KBM-7 (cell line): Measurements from ENCODE around the gene MCOLN2.
"Not testable (repeated sequence)": the region's sequence is repeated elsewhere in the genome, so short reads cannot be mapped to it uniquely, and the experiment has no call there.

ENCODE experiments used
- DNase-seq: peaks from one replicate; pipeline ENCODE4 v3.0.0-alpha.2; 2015
- in situ Hi-C: fragments of 300-500 bp; cut with MboI; formaldehyde crosslinking; loops from 2 replicates; pipeline ENCODE4 v1.14.3; 2020; ENCODE audit warnings: low sequenced_read_pairs, low pct_unique_long_range_greater_than_20kb, mixed read lengths

MCOLN2 gene

DNA sequence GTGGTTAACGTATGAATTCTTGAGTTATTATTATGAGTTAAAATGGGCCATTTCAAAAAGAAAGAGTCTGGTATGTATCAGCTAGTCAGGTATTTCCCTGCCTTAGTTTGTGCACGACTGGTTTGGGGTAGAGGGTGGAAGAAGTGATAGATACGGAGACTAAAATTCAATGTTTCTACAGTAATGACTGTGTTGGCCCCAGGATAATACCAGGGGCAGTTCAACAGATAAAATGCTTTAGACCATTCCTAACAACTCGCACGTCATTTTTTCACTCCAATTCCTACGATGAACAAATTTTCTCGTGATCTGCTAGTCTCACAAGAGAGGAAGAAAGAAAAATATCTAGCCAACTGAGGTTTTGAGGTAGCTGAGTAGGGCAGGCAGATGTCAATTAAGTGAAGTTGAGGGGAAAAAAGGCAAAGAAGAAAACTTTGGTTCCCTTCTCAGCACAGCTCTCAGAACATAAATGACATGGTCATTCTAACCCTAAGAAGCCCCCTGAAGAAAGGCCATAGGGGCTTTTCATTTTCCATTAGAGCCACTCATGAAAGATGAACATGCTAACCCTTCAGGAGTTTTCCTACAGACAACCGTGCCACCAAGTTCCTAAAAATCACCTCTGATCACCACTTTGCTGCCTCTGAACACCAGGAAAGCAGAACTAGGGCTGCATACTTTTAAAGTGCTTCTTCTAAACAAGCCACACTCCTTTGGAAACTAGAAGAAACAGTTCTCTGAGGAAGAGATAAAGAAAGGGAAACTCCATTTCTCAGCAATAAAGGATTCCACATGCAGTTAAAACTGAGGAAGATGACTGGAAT lies 5.6 kb downstream of the MCOLN2 start:
- in situ Hi-C loops, result no loop called here
- DNase-seq, result peak; percentile 74

DNA sequence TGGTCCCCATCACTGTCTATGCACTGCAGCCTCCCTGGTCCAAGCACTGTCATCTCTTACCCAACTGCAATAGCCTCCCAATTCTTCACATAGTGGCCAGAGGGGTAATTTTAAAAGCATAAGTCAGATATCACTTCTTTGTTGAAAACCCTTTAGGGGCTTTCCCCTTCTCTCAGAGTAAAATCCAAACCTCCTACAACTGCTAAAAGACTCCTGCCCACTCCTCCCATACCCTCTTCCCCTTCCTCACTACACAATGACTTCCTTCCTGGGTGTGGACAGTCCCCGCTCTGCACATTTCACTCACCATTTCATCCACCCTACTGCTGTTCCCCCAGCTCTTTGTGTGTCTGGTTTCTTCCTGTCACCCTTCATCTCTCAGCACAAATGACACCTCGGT lies 8.3 kb downstream of the MCOLN2 start:
- no peak for DNase-seq
- in situ Hi-C loops, result no loop called here

DNA sequence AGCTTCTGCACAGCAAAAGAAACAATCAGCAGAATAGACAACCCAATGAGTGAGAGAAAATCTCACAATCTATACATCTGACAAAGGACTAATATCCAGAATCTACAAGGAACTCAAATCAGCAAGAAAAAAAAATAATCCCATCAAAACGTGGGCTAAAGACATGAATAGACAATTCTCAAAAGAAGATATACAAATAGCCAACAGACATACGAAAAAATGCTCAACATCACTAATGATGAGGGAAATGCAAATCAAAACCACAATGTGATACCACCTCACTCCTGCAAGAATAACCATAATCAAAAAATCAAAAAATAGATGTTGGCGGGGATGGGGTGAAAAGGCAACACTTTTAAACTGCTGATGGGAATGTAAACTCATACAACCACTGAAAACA lies 10.4 kb downstream of the MCOLN2 start:
- in situ Hi-C loops, DNase-seq: not testable (repeated sequence)

DNA sequence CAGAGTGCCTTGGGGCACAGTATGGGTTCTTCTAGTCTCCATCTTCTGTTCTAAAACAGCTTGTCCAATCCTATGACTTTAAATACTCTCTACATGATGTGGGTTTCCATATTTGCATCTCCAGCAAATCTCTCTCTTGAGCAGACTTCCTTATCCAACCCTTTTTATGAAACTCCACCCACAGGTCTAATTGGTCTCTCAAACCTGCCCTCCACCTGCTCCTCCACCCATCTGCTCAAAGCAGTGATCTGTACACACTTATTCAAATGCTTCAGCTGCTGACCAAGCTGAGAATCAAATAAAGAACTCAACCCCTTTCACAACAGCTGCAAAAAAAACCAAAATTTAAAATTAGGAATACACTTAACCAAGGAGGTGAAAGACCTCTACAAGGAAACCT lies 11.5 kb downstream of the MCOLN2 start:
- DNase-seq, result no peak
- in situ Hi-C loops, result no loop called here

DNA sequence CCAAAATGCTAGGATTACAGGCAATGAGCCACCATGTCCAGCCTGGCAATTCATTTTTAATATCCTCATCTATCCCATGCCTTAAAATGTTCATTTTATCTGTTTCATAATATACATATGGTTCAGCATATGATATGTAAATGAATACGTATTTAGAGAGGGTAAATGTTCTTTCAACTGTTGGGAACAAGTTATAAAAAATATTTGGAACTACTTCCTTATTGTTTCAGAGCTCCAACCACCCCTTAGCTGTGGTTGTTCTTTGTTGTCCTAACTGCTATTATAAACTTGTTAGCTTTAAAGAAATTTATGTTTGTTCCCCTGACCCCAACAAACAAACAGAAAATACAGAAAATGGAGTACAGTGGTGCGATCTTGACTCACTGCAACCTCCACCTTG lies 14.5 kb downstream of the MCOLN2 start:
- in situ Hi-C loops, result no loop called here
- DNase-seq, result no peak

DNA sequence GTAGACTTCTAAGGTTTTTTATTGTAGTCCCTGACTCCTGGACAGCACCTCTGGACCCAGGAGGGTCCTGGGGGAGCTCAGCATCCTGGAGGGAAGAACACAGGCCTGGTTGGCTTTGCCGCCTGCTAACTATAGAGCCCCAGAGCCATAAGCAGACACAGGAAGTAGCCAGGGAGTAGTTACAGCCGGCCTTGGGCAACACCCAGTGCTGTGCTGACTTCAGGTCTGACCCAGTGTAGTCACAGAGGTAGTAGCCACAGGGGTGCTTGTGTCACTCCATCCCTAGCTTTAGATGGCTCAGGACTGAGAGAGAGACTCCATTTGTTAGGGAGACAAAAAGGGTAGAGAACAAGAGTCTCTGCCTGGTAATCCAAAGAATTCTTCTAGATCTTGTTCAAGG lies 21.9 kb downstream of the MCOLN2 start:
- in situ Hi-C loops, result no loop called here
- DNase-seq, result no peak

DNA sequence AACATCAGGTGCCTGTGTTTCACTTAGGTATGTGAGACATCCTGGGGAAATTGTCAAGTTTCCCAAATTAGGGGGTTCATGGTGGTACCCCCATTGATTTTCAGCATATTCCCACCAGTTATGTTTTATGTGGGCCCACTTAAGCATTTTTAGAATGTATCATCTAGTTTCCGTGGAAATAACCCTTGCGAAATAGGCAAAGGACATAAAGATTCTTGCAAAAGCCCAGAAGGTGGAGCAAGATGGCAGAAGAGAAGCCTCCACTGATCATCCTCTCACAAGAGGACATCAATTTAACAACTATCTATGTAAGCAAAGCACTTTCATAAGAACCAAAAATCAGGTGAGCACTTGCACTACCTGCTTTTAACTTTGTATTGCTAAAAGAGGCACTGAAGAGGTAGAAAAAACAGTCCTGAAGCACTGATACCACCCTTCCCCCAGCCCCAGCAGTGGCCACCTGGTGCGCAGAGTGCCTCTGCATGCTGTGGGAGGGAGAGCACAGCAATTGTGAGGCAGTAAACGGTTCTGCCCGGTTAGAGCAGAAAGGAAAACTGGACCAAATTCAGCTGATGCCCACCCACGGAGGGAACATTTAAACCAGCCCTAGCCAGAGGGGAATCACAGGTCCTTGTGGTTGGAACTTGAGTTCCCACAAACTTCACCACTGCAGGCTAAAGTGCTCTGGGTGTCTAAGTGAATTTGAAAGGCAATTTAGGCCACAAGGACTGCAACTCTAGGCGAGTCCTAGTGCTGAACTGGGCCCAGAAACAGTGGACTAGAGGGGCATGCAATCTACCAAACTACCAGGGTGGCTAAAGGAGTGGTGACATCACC lies 23.2 kb downstream of the MCOLN2 start:
- in situ Hi-C loops, result no loop called here
- DNase-seq, result no peak

DNA sequence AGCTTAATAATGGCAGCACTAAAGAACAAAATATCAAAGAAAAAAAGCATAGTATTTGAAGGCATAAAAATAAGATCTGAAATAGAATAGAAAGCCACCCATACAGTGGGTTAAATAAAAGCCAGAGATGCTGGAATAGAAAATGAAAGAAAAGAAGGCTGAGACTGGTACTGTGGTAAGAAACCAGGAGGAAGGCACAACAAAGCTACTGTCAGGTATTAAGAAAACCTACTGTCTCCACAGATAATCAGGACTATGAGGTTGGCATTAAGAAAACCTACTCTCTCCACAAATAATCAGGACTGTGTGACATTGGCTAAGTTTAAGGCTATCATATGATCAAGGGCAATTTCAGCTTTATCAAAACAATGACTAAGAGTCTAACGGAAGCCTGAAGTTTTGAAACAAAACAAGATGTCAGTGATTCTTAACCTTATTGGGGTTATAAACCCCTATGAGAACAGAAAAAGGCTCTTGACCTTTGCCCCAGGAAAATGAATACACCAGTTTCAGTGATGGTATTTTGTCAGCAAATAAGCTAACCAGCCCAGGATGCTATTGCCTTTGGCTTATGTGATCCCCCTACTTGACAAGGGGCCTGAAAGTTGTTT lies 24.4 kb downstream of the MCOLN2 start:
- in situ Hi-C loops, result no loop called here
- DNase-seq, result no peak

DNA sequence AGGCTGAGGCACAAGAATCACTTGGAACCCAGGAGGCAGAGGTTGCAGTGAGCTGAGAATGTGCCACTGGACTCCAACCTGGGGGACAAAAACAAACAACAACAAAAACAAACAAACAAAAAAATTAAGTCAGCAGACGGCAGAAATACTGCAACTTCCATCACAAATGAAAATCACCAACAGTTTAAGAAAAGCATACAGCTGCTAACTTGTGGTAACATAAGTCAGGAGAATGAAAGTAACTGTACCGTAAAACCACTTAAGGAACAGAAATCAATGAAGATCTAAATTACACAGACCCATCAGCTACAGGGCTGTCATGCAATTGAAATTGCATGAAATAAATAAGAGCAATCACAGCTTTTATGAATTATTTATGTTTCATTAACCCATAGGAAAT lies 25.0 kb downstream of the MCOLN2 start:
- in situ Hi-C loops, result no loop called here
- DNase-seq, result no peak

DNA sequence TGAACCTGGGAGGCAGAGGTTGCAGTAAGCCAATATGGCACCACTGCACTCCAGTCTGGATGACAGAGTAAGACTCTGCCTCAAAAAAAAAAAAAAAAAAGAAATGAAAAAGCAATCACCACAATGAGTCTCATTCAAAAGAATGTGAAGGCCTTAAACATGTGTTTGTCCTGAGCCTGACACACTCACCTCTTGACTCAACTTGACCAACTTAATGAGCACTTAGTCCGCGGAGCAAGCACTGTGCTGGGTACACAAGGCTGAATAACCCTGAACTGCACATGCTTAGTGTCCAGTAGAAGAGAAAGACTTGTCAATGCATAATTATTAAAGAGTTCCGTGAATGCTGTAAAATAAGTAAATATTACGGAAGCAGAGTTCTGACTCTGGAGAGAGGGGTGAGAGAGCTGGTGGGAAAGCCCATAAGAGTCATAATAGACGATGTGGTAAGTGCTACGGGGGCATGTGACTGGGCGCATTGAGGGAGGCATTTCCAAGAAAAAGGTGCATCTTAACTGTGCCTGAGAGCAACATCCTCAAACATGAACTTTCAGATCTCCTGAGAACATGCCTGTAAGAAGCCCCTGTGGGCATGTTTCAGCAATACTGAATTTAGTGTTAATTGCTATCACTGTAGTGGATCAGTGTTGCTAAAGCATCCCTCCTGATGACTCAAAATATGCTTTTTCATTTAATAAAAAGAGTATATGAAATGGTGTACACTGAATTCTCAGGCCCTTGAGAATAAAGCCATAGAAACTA lies 27.2 kb downstream of the MCOLN2 start:
- DNase-seq, result no peak
- in situ Hi-C loops, result no loop called here

DNA sequence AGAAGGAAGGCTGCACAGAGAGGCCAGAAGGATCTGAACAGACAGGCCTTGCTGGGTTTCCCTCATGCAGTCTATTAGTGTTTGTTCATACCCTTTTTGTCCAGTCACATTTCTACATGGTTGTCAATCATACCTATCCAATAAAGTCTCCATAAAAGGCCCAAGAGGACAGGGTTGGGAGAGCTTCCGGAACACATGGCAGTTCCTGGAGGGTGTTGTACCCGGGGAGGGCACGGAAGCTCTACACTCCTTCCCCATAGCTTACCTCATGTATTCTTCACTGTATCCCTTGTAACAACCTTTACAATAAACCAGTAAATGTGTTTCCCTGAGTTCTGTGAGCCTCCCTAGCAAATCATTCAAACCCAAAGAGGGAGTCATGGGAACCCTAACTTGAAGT lies 28.0 kb downstream of the MCOLN2 start:
- DNase-seq, result no peak
- in situ Hi-C loops, result no loop called here

DNA sequence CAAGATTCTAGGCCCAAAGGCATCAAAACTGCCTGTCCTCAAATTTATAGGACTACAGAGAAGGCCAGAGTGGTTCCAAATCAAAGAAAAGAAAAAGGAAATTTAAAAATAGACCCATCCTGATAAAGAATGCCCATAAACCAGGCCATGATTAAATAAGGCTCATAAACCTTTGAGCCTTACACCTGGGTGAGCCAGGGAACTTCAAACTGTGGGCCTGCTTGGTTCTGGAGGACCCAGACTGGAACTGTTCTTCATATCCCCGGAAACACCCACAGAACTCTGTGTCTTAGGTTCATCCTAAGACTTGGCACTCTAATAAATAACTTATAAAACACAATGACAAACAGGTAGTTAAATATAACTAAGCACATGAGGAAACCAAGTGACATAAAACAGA lies 28.8 kb downstream of the MCOLN2 start:
- in situ Hi-C loops, result no loop called here
- DNase-seq, result no peak

DNA sequence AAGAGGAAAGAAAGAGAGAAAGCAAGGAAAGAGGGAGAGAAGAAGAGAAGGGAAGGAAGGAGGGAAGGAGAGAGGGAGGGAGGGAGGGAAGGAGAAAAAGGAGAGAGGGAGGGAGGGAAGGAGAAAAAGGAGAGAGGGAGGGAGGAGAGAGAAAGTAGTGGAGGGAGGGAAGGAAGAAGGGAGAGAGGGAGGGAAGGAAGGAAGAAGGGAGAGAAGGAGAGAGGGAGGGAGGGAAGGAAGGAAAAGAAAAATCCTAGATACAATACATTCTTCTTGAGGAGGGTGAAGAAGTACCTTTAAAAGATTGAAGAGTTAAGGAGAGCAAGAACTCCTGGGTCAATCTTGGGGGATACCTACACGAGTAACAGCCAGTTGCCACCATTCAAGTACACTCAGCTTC lies 29.2 kb downstream of the MCOLN2 start:
- DNase-seq, result no peak
- in situ Hi-C loops, result no loop called here

DNA sequence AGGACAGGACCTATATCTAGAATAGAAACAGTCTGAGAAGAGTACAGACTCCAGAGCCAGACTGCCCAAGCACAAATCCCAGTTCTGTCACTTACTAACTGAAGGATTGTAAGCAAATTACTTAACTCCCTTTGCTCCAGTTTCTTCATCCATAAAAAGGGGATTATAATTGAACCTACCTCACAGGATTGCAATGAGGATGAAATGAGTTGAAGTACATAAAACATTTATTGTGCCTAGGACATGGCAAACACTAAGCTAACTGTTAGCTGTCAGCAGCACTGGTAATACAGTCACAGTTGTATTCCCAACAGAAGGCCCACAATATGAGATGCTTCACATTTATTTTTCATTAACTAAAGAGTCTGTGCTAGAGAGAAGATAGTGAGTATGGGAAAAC lies 33.9 kb downstream of the MCOLN2 start:
- DNase-seq, result no peak
- in situ Hi-C loops, result no loop called here

DNA sequence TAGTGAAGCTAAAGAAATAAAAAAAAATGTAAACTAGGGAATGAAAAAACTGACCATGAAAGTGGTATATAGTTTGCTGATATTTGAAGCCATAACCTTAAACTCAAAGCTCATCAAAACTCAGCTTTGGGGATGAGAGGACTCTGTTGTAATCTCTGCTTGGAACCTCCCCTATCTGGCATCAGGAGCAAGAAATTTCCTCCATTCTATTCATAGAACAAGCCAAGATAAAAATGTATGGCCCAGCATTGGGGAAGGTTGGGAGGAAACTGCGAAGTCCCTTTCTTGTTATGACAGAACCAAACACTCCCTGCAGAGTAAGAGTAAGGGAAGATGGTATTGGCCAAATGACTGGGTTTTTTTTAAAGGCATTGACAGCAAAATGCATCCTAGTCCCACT lies 35.6 kb downstream of the MCOLN2 start:
- in situ Hi-C loops, result no loop called here
- no peak for DNase-seq

DNA sequence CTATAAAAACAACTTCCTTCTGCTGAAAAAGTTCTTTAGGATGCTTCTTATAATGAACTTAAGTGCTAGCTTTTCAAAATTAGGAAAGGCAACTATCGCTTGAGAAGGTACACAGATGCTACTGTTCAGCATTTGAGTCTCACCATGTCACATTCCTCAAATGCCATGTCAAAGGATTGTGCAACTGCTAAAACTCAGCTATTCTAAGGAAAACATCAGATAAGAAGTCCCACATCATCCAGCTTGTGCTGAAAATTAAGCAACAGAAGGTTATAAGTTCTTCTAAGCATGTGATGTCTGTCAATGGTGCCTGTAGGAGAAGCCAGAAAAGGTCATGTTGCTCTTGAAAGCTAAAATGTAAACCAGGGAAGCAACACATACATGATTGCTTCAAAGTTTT lies 36.5 kb downstream of the MCOLN2 start:
- in situ Hi-C loops, result no loop called here
- DNase-seq, result no peak

DNA sequence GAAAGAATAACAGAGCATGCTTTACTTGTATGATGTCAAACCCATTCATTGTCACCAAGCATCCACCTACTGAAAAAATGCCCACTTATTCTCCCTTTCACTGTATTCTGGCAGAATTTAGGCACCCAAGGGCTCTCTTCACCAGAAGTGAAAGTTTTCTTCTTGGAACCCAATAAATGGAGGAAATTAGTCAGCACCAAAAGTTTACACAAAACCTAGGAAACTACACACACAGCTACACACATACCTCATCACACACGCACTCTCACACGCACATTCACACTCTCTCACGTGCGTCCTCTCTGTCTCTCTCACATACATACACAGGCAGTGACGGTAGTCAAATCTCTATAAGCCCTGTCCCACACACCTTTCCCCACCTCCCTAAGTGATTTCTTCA lies 37.6 kb downstream of the MCOLN2 start:
- DNase-seq, result no peak
- in situ Hi-C loops, result no loop called here

DNA sequence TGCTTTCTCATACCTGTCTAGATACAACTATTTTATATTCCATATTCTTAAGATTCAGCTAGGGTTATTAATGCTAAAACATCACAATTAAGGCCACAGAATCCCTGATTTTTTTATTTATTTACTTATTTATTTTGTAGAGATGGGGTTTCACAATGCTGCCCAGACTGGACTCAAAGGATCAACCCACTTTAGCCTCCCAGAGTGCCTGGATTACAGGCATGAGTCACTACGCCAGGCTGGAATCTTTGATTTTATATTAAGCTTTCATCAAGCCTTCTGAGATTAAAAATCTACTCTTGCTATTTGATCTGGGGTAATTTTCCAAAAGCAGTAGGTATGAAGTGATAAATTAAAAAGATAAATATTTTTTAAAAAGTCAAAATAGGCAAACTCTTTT lies 38.9 kb downstream of the MCOLN2 start:
- no peak for DNase-seq
- in situ Hi-C loops, result no loop called here

DNA sequence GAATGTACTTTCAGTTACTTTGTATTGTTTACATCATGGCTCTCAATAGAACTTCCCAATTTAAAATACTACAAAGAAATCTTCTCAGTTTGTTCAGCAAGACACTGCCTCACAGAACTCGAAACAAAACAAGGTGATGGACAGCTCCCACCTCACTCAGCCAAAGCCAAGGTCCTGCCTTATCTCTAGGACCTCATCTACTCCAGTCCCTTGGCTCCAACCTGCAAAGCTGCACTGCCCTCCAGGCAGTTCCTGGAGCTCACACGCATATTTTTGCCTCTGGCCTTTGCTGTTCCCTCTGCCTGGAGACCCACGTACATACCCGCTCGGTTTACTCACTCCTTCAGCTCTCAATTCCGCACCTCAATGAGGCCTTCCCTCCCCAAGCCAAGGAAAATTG lies 40.3 kb downstream of the MCOLN2 start:
- in situ Hi-C loops, result no loop called here
- no peak for DNase-seq

DNA sequence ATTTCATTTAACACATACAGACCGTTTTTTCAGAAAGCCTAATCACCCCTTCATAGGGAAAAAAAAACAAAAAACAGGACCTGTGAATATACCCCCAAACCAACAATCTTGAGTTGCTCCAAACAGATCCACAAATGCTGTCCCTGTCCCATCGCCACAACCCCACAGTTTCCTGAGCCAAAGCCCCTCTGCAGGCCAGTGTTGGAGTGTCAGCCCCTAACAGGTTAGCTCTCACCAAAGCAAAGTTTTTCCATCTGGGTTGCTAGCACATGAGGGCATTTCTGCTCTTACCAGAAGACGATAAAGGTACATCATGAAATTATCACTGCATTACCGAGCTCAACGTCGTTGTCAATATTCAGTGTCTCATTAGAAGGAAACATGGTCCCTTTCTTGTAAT lies 40.8 kb downstream of the MCOLN2 start:
- DNase-seq, result no peak
- in situ Hi-C loops, result no loop called here
